K562 (cell line): ENCODE data around the gene FAM234A. TPM values are rescaled to one million over a fixed set of nuclear protein-coding genes. Genes with fewer than 3 reads are reported as not detected.

Experiments used
- ASH1L ChIP-seq: fragments of 450-650 bp; IDR thresholded peaks from 2 replicates; pipeline ENCODE4 v1.6.1; 2018; ENCODE audit warnings: borderline replicate concordance, mild to moderate bottlenecking, low read depth; ENCODE audit not compliant: partially characterized antibody
- HIVEP1 ChIP-seq: fragments of 250-450 bp; sonication (Bioruptor Pico); IDR thresholded peaks from 2 replicates; pipeline ENCODE4 v1.4.0; 2020; ENCODE audit warnings: mild to moderate bottlenecking
- HMBOX1 ChIP-seq: sonication (generic); IDR thresholded peaks from 2 replicates; pipeline ENCODE4 v1.6.1; 2016
- KAT8 ChIP-seq: fragments of 450-650 bp; IDR thresholded peaks from 2 replicates; pipeline ENCODE4 v1.6.1; 2016; ENCODE audit warnings: low read depth, mild to moderate bottlenecking
- POLR3G ChIP-seq: IDR thresholded peaks from 2 replicates; pipeline ENCODE4 v1.6.1; 2011; ENCODE audit not compliant: insufficient read length, insufficient replicate concordance; ENCODE audit errors: extremely low read depth
- PRPF4 ChIP-seq: fragments of 200-400 bp; formaldehyde crosslinking; IDR thresholded peaks from one replicate; pipeline ENCODE4 v1.6.1; 2017; ENCODE audit warnings: low read length, low read depth, mild to moderate bottlenecking; ENCODE audit not compliant: insufficient read depth, poor library complexity, severe bottlenecking
- PTTG1 ChIP-seq: fragments of 450-650 bp; IDR thresholded peaks from 2 replicates; pipeline ENCODE4 v1.6.1; 2016; ENCODE audit warnings: low read depth, mild to moderate bottlenecking, missing genetic modification characterization, missing compliant biosample characterization
- RAD51 ChIP-seq: fragments of 450-650 bp; IDR thresholded peaks from 2 replicates; pipeline ENCODE4 v1.7.1; 2016; ENCODE audit warnings: low read depth, mild to moderate bottlenecking, borderline replicate concordance
- RUNX1 ChIP-seq: sonication (generic); IDR thresholded peaks from 2 replicates; pipeline ENCODE4 v1.6.1; 2016; ENCODE audit warnings: antibody characterized with exemption, low read depth
- SMARCA5 ChIP-seq: fragments of 450-650 bp; IDR thresholded peaks from 2 replicates; pipeline ENCODE4 v1.6.1; 2016
- TAF7 ChIP-seq: fragments of 450-650 bp; IDR thresholded peaks from 2 replicates; pipeline ENCODE4 v1.6.1; 2016; ENCODE audit warnings: missing genetic modification characterization, missing compliant biosample characterization
- TAF9B ChIP-seq: fragments of 450-650 bp; IDR thresholded peaks from 2 replicates; pipeline ENCODE4 v1.6.1; 2018; ENCODE audit warnings: mild to moderate bottlenecking; ENCODE audit not compliant: partially characterized antibody
- TGIF2 ChIP-seq: sonication (generic); formaldehyde crosslinking; IDR thresholded peaks from 2 replicates; pipeline ENCODE4 v1.8.1; 2022; ENCODE audit warnings: mild to moderate bottlenecking, missing genetic modification reagents, moderate library complexity
- U2AF2 ChIP-seq: fragments of 200-400 bp; formaldehyde crosslinking; optimal IDR thresholded peaks from 2 replicates; pipeline ENCODE3; 2017; ENCODE audit warnings: low read depth, mild to moderate bottlenecking, low read length
- ZFP1 ChIP-seq: fragments of 450-650 bp; formaldehyde crosslinking; IDR thresholded peaks from 2 replicates; pipeline ENCODE4 v1.4.0; 2020; ENCODE audit warnings: mild to moderate bottlenecking, mixed read lengths
- ZFP91 ChIP-seq: sonication (generic); formaldehyde crosslinking; IDR thresholded peaks from 2 replicates; pipeline ENCODE4 v1.8.0; 2022; ENCODE audit warnings: mild to moderate bottlenecking, missing genetic modification reagents
- ZNF23 ChIP-seq: fragments of 250-450 bp; sonication (Bioruptor Pico); IDR thresholded peaks from 2 replicates; pipeline ENCODE4 v1.4.0; 2020; ENCODE audit warnings: mild to moderate bottlenecking
- ZNF232 ChIP-seq: sonication (generic); formaldehyde crosslinking; IDR thresholded peaks from 2 replicates; pipeline ENCODE4 v1.8.0; 2022; ENCODE audit warnings: mild to moderate bottlenecking, missing genetic modification reagents
- ZNF316 ChIP-seq: fragments of 450-650 bp; IDR thresholded peaks from 2 replicates; pipeline ENCODE4 v1.6.1; 2016
- ZNF449 ChIP-seq: fragments of 250-450 bp; sonication (Bioruptor Pico); IDR thresholded peaks from 2 replicates; pipeline ENCODE4 v1.8.0; 2022; ENCODE audit warnings: moderate library complexity, mild to moderate bottlenecking, inconsistent platforms
- ZNF57 ChIP-seq: fragments of 450-650 bp; formaldehyde crosslinking; IDR thresholded peaks from 2 replicates; pipeline ENCODE4 v1.4.0; 2020; ENCODE audit warnings: mild to moderate bottlenecking, moderate library complexity
- ZNF583 ChIP-seq: fragments of 250-450 bp; sonication (Bioruptor Pico); IDR thresholded peaks from 2 replicates; pipeline ENCODE4 v1.4.0; 2020
- ZNF695 ChIP-seq: fragments of 450-650 bp; formaldehyde crosslinking; IDR thresholded peaks from 2 replicates; pipeline ENCODE4 v1.4.0; 2020; ENCODE audit warnings: mild to moderate bottlenecking, moderate library complexity
- ZNF717 ChIP-seq: fragments of 250-450 bp; sonication (Bioruptor Pico); IDR thresholded peaks from 2 replicates; pipeline ENCODE4 v1.5.0; 2021
- ZNF740 ChIP-seq, 3 experiments: fragments of 200-800 bp in 1 of 3; sonication (Bioruptor generic) in 1 of 3; sonication (generic) in 1 of 3; formaldehyde crosslinking in 1 of 3; IDR thresholded peaks; 2 replicates each; pipeline versions ENCODE4 v1.6.1 to v1.8.0; 2016 to 2022; ENCODE audit warnings: mild to moderate bottlenecking in 2 of 3, missing compliant biosample characterization in 2 of 3, missing genetic modification characterization in 2 of 3, missing genetic modification reagents in 1 of 3
- polyA plus RNA-seq, 8 experiments: library from polyadenylated mRNA; depleted of rRNA in 4 of 8; stranded (reverse) in 5 of 8; unstranded in 3 of 8; fragments of >200 nt; fragmentation: Nextera tagmentation in 2 of 8; fragmentation: Illumina TruSeq in 1 of 8; extraction: Ambion mirVana in 2 of 8; extraction: Trizol in 1 of 8; gene quantifications; 2 replicates each; pipeline versions ENCODE4 v1.2.1 to v1.2.3, GENCODE V29; 2011 to 2014; ENCODE audit warnings: inconsistent platforms in 1 of 8, missing spikeins in 1 of 8
- total RNA-seq, 7 experiments: library from RNA; depleted of rRNA in 6 of 7; stranded (reverse); fragments of >200 nt in 6 of 7; fragmentation: Illumina TruSeq in 2 of 7; extraction: Trizol in 2 of 7; gene quantifications; 2 replicates each; pipeline versions ENCODE4 v1.2.1 to v1.2.3, GENCODE V29; 2011 to 2021; ENCODE audit warnings: low replicate concordance in 1 of 7

The FAM234A gene
- total and polyA plus RNA-seq, 9 of the 15 experiments (the other 6 are each of a cell fraction or from before 2014, with no cell fraction given) = 1.0 to 47.9 (median 15.0) TPM

GRCh38 chr16:228852-229730, 5.5 kb upstream of the FAM234A start, which contains the start of gene LUC7L (continued):
- TF ChIP-seq TGIF2 = no peak
- no peak for TF ChIP-seq ZNF717 (CRISPR knock-in tag)
- no peak for TF ChIP-seq ZNF695 (CRISPR knock-in tag)
- TF ChIP-seq POLR3G = no peak
- peak; percentile 25; the same call in 1 of the 2 replicates for TF ChIP-seq ZNF316
- TF ChIP-seq ASH1L = no peak
- peak; percentile 76; the same call in 1 of the 2 replicates for TF ChIP-seq ZNF583 (CRISPR knock-in tag)
- peak; percentile 22 for TF ChIP-seq TAF9B
- TF ChIP-seq ZNF23 (CRISPR knock-in tag) = no peak
- TF ChIP-seq U2AF2 = no peak
- peak; percentile 80 for TF ChIP-seq TAF7
- no peak for TF ChIP-seq ZNF740 (CRISPR knock-in tag; IDR thresholded peaks at IDR 0.05)
- no peak for TF ChIP-seq ZNF740 (tag; IDR thresholded peaks at IDR 0.05)
- TF ChIP-seq ZNF232 (CRISPR knock-in tag) = peak; percentile 31; the same call in 1 of the 2 replicates
- no peak for TF ChIP-seq ZNF57
- no peak for TF ChIP-seq HIVEP1 (CRISPR knock-in tag)
- TF ChIP-seq HMBOX1 = no peak
- TF ChIP-seq SMARCA5 = no peak
- TF ChIP-seq ZFP91 (CRISPR knock-in tag) = no peak
- no peak for TF ChIP-seq ZNF449 (CRISPR knock-in tag)
- TF ChIP-seq ZFP1 (CRISPR knock-in tag) = no peak
- TF ChIP-seq KAT8 = no peak
- TF ChIP-seq PRPF4 = no peak
- TF ChIP-seq RUNX1 = no peak
- TF ChIP-seq PTTG1 (tag) = no peak
- TF ChIP-seq RAD51 = no peak
